Measurements from ENCODE around the gene HSDL1. TPM values are rescaled to one million over a fixed set of nuclear protein-coding genes. Genes with fewer than 3 reads are reported as not detected.
A peak's percentile ranks its signal among the peaks of the same experiment; 100 is the strongest.

Gene HSDL1
- total and polyA plus RNA-seq, 8 donors: 26.0 to 45.9 (median 41.3) TPM

GRCh38 chr16:84093120-84093878 lies 51.7 kb downstream of the HSDL1 start:
- H3K9me3 ChIP-seq: no peaks in the 10 kb centered on the region
- peaks cover 0 to 28% of the 10 kb centered on the region in 2 donors for H3K4me1 ChIP-seq
- intact Hi-C loops (cut with DNase I): loop anchor here in 1 of 2 donors (10.0 kb wide), 1 partner anchor 92 kb away; the partner anchor contains the start of gene TAF1C
- H3K27ac ChIP-seq: no peak overlapping the region
- no peaks in the 10 kb centered on the region for H3K27me3 ChIP-seq
- DNase-seq: no peak
- no peak overlapping the region for H3K4me3 ChIP-seq
- TF ChIP-seq, protein P1, sequence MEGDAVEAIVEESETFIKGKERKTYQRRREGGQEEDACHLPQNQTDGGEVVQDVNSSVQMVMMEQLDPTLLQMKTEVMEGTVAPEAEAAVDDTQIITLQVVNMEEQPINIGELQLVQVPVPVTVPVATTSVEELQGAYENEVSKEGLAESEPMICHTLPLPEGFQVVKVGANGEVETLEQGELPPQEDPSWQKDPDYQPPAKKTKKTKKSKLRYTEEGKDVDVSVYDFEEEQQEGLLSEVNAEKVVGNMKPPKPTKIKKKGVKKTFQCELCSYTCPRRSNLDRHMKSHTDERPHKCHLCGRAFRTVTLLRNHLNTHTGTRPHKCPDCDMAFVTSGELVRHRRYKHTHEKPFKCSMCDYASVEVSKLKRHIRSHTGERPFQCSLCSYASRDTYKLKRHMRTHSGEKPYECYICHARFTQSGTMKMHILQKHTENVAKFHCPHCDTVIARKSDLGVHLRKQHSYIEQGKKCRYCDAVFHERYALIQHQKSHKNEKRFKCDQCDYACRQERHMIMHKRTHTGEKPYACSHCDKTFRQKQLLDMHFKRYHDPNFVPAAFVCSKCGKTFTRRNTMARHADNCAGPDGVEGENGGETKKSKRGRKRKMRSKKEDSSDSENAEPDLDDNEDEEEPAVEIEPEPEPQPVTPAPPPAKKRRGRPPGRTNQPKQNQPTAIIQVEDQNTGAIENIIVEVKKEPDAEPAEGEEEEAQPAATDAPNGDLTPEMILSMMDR (IDR thresholded peaks at IDR 0.05): no peak
- ATAC-seq: no peak
- H3K36me3 ChIP-seq: peaks cover 0 to 93% of the 10 kb centered on the region in 2 donors

DNA sequence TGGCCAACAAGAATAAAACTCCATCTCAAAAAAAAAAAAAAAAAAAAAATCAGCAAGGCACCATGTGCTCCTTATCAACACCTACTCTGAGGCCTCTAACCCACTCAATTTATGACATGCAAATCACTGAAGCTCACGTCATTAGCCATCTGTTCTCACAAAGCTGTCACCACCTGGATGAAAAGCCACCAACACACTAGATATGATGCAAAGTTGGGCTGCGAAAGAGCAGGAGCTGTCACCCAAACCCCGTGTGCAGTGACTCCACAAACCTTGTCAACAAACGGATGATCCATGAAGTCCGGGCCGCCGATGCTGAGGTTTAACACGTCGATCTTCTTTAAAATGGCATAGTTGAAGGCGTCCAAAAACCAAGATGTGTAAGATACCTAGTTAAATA lies 53.5 kb downstream of the HSDL1 start:
- no peak for DNase-seq
- intact Hi-C loops (cut with DNase I): loop anchor here in 1 of 2 donors (10.0 kb wide), 1 partner anchor 93 kb away; the partner anchor contains the start of gene TAF1C
- ATAC-seq: no peak

DNA sequence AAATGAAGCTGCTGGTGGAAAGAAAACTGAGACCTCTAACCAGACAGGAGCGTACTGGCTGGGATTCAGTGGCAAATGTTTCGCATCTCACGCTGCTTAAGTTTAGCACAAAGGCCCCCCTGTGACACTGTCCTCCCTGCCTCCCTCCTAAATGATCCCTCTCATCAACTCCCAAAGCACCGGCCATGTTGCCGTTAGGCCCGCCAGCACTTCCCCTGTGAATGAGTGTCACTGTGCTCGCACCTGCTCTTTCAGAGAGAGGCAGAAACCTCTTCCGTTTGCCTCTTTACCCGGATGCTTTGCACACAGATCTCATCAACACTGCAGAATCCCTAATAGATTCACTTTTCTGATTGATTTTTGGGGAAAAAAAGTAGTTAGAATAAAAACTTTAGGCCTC lies 54.8 kb downstream of the HSDL1 start:
- H3K36me3 ChIP-seq: peaks cover 0 to 94% of the 10 kb centered on the region in 2 donors
- no peak overlapping the region for H3K4me3 ChIP-seq
- H3K9me3 ChIP-seq: no peaks in the 10 kb centered on the region
- TF ChIP-seq, protein P1 (IDR thresholded peaks at IDR 0.05): no peak
- H3K27me3 ChIP-seq: no peaks in the 10 kb centered on the region
- intact Hi-C loops (cut with DNase I): loop anchor here in 1 of 2 donors (10.0 kb wide), 1 partner anchor 95 kb away; the partner anchor contains the start of gene TAF1C
- ATAC-seq: no peak
- DNase-seq: no peak
- H3K27ac ChIP-seq: no peak overlapping the region
- peaks cover 0 to 33% of the 10 kb centered on the region in 2 donors for H3K4me1 ChIP-seq

More for the DNA sequence above, 53.5 kb downstream of the HSDL1 start:
- Histone ChIP-seq H3K36me3 (peaks cover 0 to 95% of the 10 kb centered on the region in 2 donors), H3K27ac (no peak overlapping the region), H3K27me3 (no peaks in the 10 kb centered on the region), H3K9me3 (no peaks in the 10 kb centered on the region), H3K4me3 (no peak overlapping the region), H3K4me1 (peaks cover 0 to 28% of the 10 kb centered on the region in 2 donors)
- TF ChIP-seq, protein P1 (IDR thresholded peaks at IDR 0.05): no peak

- peaks cover 0 to 91% of the 10 kb centered on the region in 2 donors for H3K36me3 ChIP-seq
- H3K4me1 ChIP-seq: peaks cover 0 to 39% of the 10 kb centered on the region in 2 donors
- TF ChIP-seq, protein P1 (IDR thresholded peaks at IDR 0.05): no peak
- H3K27me3 ChIP-seq: no peaks in the 10 kb centered on the region
- no peak overlapping the region for H3K4me3 ChIP-seq
- no peak overlapping the region for H3K27ac ChIP-seq
- ATAC-seq (peak; percentile 24), DNase-seq (no peak)
- intact Hi-C loops (cut with DNase I): no loop called here
- no peaks in the 10 kb centered on the region for H3K9me3 ChIP-seq
Observed at GRCh38 chr16:84088695-84089395, 56.1 kb downstream of the HSDL1 start.

Measured in left lung (tissue), 10 donors.